Neural cell (in vitro differentiated cells): Measurements from ENCODE around the gene ABHD10. TPM values are rescaled to one million over a fixed set of nuclear protein-coding genes. Genes with fewer than 3 reads are reported as not detected.

Experiments used
- H2AFZ ChIP-seq: fragments of 200-600, 300-800 bp; sonication (generic), shearing (Covaris generic); 2 replicates; pipeline ENCODE4 v1.6.0; 2014; ENCODE audit warnings: low read depth, mild to moderate bottlenecking, antibody characterized with exemption, low read length, moderate library complexity
- H3F3A ChIP-seq: fragments of 200-600 bp; shearing (Covaris generic); 2 replicates; pipeline ENCODE4 v1.6.1; 2016; ENCODE audit warnings: mild to moderate bottlenecking, moderate library complexity, mixed read lengths, antibody characterized with exemption, low read length; ENCODE audit not compliant: insufficient read depth, poor library complexity, severe bottlenecking
- H3K27ac ChIP-seq: fragments of 200-600, 300-800 bp; sonication (generic), shearing (Covaris generic); 2 replicates; pipeline ENCODE4 v1.5.1; 2014; ENCODE audit warnings: mild to moderate bottlenecking, low read length, moderate library complexity
- H3K27me3 ChIP-seq: fragments of 300-800, 200-600 bp; sonication (generic), shearing (Covaris generic); 2 replicates; pipeline ENCODE4 v1.6.0; 2014; ENCODE audit warnings: mild to moderate bottlenecking, low read depth, low read length, moderate library complexity; ENCODE audit not compliant: insufficient read depth
- H3K36me3 ChIP-seq: fragments of 300-800, 200-600 bp; sonication (generic), shearing (Covaris generic); 2 replicates; pipeline ENCODE4 v1.5.1; 2014; ENCODE audit warnings: mild to moderate bottlenecking, antibody characterized with exemption, low read length, moderate library complexity; ENCODE audit not compliant: insufficient read depth
- H3K4me2 ChIP-seq: fragments of 300-800, 200-600 bp; sonication (generic), shearing (Covaris generic); 2 replicates; pipeline ENCODE4 v1.6.0; 2014; ENCODE audit warnings: mild to moderate bottlenecking, low read length
- H3K4me3 ChIP-seq: fragments of 300-800, 200-600 bp; sonication (generic), shearing (Covaris generic); 2 replicates; pipeline ENCODE4 v1.5.1; 2014; ENCODE audit warnings: mild to moderate bottlenecking, low read length, moderate library complexity
- H3K79me2 ChIP-seq: fragments of 200-600 bp; shearing (Covaris generic); replicated peaks from 2 replicates; pipeline ENCODE4 v1.6.0; 2014; ENCODE audit warnings: mild to moderate bottlenecking, low read length, moderate library complexity; ENCODE audit not compliant: insufficient read depth
- H3K9ac ChIP-seq: fragments of 300-800, 200-600 bp; sonication (generic), shearing (Covaris generic); 2 replicates; pipeline ENCODE4 v1.6.1; 2016; ENCODE audit warnings: mild to moderate bottlenecking, low read length, mixed read lengths
- H3K9me2 ChIP-seq: fragments of 200-600 bp; shearing (Covaris generic); 2 replicates; pipeline ENCODE4 v1.6.1; 2016; ENCODE audit warnings: mild to moderate bottlenecking, low read length, mixed read lengths; ENCODE audit not compliant: insufficient read depth
- H3K9me3 ChIP-seq: fragments of 200-600, 300-800 bp; sonication (generic), shearing (Covaris generic); 2 replicates; pipeline ENCODE4 v1.6.1; 2016; ENCODE audit warnings: mild to moderate bottlenecking, mixed run types, low read length, moderate library complexity, mixed read lengths
- H4K20me1 ChIP-seq: fragments of 200-600 bp; shearing (Covaris generic); 2 replicates; pipeline ENCODE4 v1.6.1; 2016; ENCODE audit warnings: mild to moderate bottlenecking, mixed run types; ENCODE audit not compliant: insufficient read depth
- CTCF ChIP-seq: fragments of 450-650 bp; IDR thresholded peaks from 2 replicates; pipeline ENCODE4 v1.5.1; 2014; ENCODE audit warnings: antibody characterized with exemption, mild to moderate bottlenecking, moderate library complexity; ENCODE audit not compliant: poor library complexity, severe bottlenecking
- EP300 ChIP-seq: fragments of 450-650 bp; conservative IDR thresholded peaks from 2 replicates; pipeline ENCODE4 v1.6.1; 2014; ENCODE audit warnings: antibody characterized with exemption, mild to moderate bottlenecking, moderate library complexity; ENCODE audit not compliant: poor library complexity, severe bottlenecking
- EZH2 ChIP-seq: fragments of 200-600, 300-800 bp; shearing (Covaris generic), sonication (generic); IDR thresholded peaks from 2 replicates; pipeline ENCODE4 v1.6.1; 2014; ENCODE audit warnings: antibody characterized with exemption, low read length, borderline replicate concordance, mild to moderate bottlenecking; ENCODE audit not compliant: insufficient read depth, poor library complexity, severe bottlenecking
- MXI1 ChIP-seq: fragments of 450-650 bp; conservative IDR thresholded peaks from 2 replicates; pipeline ENCODE4 v1.6.1; 2014; ENCODE audit warnings: antibody characterized with exemption, mild to moderate bottlenecking; ENCODE audit not compliant: poor library complexity, severe bottlenecking
- POLR2AphosphoS5 ChIP-seq: IDR thresholded peaks from 2 replicates; pipeline ENCODE4 v1.6.1; 2012
- RAD21 ChIP-seq: fragments of 450-650 bp; conservative IDR thresholded peaks from 2 replicates; pipeline ENCODE4 v1.6.1; 2014; ENCODE audit warnings: antibody characterized with exemption, mild to moderate bottlenecking, moderate library complexity
- REST ChIP-seq: IDR thresholded peaks from 2 replicates; pipeline ENCODE4 v1.6.1; 2012; ENCODE audit warnings: borderline replicate concordance
- SMC3 ChIP-seq: fragments of 450-650 bp; conservative IDR thresholded peaks from 2 replicates; pipeline ENCODE4 v1.6.1; 2014; ENCODE audit warnings: antibody characterized with exemption, mild to moderate bottlenecking, moderate library complexity; ENCODE audit not compliant: poor library complexity
- TAF1 ChIP-seq: IDR thresholded peaks from 2 replicates; pipeline ENCODE4 v1.6.1; 2012; ENCODE audit warnings: low read depth
- polyA plus RNA-seq: library from polyadenylated mRNA; depleted of rRNA; stranded (reverse); fragments of >200 nt; gene quantifications from 2 replicates; pipeline ENCODE4 v1.2.3, GENCODE V29; 2014

ABHD10 gene
- polyA plus RNA-seq, 1 donor from 2014 or later = 84.7 TPM

- no peak overlapping the region for H3K4me2 ChIP-seq
- no peak overlapping the region for H3K4me3 ChIP-seq
- H2AFZ ChIP-seq = no peak overlapping the region
- H3K9me2 ChIP-seq = no peaks in the 10 kb centered on the region
- H3K9me3 ChIP-seq = no peaks in the 10 kb centered on the region
- H4K20me1 ChIP-seq = no peaks in the 10 kb centered on the region
- no peak overlapping the region for H3K9ac ChIP-seq
- no peaks in the 10 kb centered on the region for H3F3A ChIP-seq
- H3K27ac ChIP-seq = no peak overlapping the region
- H3K27me3 ChIP-seq = no peaks in the 10 kb centered on the region
- H3K79me2 ChIP-seq = no peaks in the 10 kb centered on the region
- TF ChIP-seq REST = no peak
- no peak for TF ChIP-seq POLR2AphosphoS5
- no peak for TF ChIP-seq RAD21
- TF ChIP-seq SMC3 = no peak
- TF ChIP-seq CTCF = no peak
- no peak for TF ChIP-seq EZH2
- TF ChIP-seq MXI1 = no peak
- no peak for TF ChIP-seq EP300
- no peak for TF ChIP-seq TAF1
- H3K36me3 ChIP-seq = no peaks in the 10 kb centered on the region
Observed at GRCh38 chr3:111956449-111956848, 22.4 kb upstream of the ABHD10 start.

GRCh38 chr3:111956995-111957734 is 21.7 kb upstream of the ABHD10 start:
- Histone ChIP-seq H3K79me2 (no peaks in the 10 kb centered on the region), H3K9me3 (no peaks in the 10 kb centered on the region), H3K27ac (no peak overlapping the region), H2AFZ (no peak overlapping the region), H3K9me2 (no peaks in the 10 kb centered on the region), H3K4me2 (no peak overlapping the region), H3K27me3 (no peaks in the 10 kb centered on the region), H3K4me3 (no peak overlapping the region), H4K20me1 (no peaks in the 10 kb centered on the region), H3F3A (no peaks in the 10 kb centered on the region), H3K36me3 (no peaks in the 10 kb centered on the region), H3K9ac (no peak overlapping the region)
- TF ChIP-seq MXI1 = no peak
- TF ChIP-seq EZH2 = no peak
- no peak for TF ChIP-seq RAD21
- no peak for TF ChIP-seq CTCF
- no peak for TF ChIP-seq POLR2AphosphoS5
- no peak for TF ChIP-seq SMC3
- TF ChIP-seq REST = no peak
- no peak for TF ChIP-seq EP300
- TF ChIP-seq TAF1 = no peak
